OCI-M2 (cell line): ENCODE results near the gene VPS35L.

Source experiments
- DNase-seq: peaks from one replicate; lab custom pipeline; 2025; ENCODE audit not compliant: unreplicated experiment; lab: John Stamatoyannopoulos, UW

VPS35L gene

GRCh38 chr16:19555186-19555937 lies at the start of gene VPS35L:
VPS35L (plus strand) TSS chr16:19555703; CDS start chr16:19555730, 27 bp downstream.
- peak; percentile 69 for DNase-seq

DNA sequence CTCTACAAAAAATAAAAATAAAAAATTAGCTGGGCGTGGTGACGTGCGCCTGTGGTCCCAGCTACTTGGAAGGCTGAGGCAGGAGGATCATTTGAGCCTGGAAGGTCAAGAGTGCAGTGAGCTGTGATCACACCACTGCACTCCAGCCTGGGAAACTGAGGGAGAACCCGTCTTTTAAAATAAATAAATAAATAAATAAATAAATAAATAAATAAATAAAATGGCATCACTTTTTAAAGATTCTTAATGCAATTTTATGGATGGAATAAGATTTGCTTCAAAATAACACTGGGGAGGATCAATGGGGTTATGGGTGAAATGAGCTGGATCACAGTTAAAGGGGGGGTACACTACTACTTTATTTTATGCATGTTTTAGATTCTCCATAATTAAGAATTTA lies 48.5 kb upstream of the VPS35L start:
- DNase-seq, result no peak

DNA sequence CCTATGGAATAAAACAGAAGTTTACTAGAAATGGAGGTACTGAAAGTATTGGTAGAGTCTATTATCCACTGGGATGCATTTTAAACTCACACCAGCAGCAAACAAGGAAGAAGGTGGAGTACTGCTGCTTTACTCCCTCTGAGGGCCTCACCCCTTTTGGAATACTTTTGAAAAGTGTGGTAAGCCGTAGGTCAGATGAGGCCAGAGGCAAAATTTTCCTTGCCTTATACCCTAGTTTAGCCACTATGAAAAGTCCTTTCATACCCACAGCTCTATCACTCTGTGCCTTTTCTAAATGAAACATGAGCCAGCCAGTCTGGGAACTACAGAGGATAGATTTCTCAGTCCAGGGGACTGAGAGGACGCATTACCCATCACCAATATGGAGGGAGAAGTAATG lies 47.6 kb upstream of the VPS35L start:
- no peak for DNase-seq

DNA sequence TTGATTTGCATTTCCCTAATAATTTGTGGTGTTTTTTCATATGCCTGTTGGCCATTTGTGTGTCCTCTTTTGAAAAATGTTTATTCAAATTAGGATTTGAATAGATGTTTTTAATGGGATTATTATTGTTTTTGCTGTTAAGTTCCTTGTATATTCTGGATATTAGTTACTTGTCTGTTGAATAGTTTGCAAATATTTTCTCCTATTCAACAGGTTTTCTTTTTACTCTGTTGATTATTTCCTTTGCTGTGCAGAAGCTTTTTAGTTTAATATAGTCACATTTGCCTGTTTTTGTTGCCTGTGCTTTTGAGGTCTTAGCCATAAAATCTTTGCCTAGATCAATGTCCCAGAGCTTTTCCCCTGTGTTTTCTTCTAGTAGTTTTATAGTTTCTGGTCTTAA lies 43.2 kb upstream of the VPS35L start:
- no peak for DNase-seq

- DNase-seq, result no peak
These were observed 42.0 kb upstream of the VPS35L start for GRCh38 chr16:19513377-19514053.

- no peak for DNase-seq
These were observed 39.7 kb upstream of the VPS35L start for GRCh38 chr16:19515757-19516156.

DNA sequence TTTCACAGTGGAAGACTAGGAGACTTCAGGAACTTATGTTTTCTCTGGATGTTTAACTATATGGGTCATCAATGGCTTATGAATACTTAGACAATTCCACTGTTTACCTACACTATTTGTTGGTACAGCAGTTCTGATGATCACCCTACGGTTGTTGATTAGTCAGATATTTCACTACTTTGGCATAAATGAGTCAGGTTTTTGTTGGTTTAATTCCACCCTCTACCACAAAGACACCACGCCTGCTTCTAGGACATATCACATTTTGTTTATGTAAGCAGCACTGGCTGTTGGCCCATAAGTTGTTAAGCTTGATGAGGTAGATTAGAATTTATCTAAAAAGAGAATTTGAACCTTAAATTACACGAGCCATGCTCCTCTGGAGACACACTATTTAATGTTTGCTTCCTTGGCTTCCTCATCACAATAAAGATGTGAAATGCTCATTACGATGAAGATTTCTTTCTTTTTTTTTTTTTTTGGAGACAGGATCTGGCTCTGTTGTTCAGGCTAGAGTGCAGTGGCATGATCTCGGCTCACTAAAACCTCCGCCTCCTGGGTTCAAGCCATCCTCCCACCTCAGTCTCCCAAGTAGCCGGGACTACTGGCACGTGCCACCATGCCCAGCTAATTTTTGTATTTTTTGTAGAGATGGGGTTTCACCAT lies 37.9 kb upstream of the VPS35L start:
- DNase-seq, result no peak

DNA sequence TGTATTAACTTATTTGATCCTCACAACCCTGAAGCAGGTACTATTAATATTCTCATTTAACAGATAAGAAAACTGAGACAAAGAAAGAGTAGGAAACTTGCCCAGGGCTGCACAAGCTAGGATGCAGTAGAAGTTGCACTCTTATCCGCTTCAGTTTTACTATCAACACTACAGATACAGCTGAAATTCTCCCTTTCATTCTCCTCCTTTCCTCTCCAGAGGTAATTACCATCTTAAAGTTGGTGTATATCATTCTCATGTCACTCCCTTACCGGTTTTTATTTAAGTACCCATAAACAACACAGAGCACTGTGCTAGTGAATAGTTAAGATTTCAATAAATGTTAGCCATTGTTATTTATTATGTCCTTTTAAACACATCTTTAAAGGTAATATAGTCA lies 37.1 kb upstream of the VPS35L start:
- DNase-seq, result no peak

GRCh38 chr16:19520861-19521331 lies 34.6 kb upstream of the VPS35L start:
- no peak for DNase-seq

DNA sequence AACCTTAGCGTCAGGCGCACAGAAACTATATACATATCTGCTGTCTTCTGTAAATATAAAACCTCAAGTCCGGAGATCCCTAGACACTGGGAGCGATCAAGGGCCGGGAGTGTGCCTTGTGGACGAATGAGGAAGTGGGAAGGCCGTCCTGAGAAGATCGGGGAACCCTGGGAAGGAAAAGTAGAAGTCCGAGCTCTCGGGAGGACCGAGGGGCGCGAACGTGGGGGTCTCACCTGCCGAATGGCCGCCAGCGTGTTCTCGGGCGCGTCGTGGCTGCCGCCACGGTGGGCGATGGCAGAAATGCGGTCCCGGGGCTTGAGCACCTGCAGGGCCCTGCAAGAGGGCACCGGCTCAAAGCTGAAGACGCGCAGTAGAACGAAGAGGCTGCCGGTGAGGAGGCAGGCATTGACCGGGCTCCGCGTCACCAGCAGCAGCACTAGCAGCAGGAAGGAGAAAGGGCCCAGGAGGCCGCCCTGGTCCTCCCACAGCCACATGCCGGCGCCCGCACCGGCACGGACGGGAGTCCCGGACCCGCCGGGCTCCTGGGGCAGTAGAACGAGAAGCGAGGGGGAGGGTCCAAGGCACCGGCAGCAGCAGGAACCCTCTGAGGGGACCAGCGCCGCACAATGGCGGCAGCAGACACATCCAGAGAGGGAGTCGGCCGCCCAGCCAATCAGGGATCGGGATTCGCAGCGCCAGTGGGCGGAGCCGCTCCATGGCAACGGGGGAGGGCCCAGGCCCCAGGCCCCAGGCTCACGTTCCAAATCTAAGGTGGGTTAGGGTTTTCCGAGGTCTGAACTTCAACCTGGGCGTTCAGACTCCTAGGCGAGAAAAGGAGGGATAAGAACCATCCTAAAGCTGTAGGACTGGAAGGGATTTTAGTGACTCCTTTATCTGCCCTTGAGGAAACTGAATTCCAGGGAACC lies 33.8 kb upstream of the VPS35L start, which contains the start of gene GDE1:
GDE1 (minus strand) TSS at position 628 of the 926 bp plus-strand sequence; CDS start at position 494, 134 bp downstream.
- DNase-seq, result peak; percentile 54

DNA sequence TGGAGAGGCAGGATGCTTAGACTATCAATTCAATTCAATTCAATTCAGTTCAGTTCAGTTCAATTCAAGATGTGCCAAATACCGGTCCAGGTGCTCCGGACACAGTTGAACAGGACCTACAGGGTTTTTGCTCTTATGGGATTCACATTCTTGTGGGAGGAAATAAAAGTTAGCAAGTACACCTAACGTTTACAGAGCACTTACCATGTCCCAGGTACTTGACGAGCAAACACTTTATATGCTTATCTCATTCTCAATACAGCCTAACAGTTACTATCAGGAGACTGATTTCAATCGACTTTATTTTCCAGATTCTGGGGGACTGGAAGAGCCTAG lies 33.1 kb upstream of the VPS35L start:
- no peak for DNase-seq

GRCh38 chr16:19522760-19523159 lies 32.7 kb upstream of the VPS35L start:
- no peak for DNase-seq

- no peak for DNase-seq
These were observed 32.3 kb upstream of the VPS35L start for GRCh38 chr16:19523184-19523558.

GRCh38 chr16:19523559-19524355 lies 31.7 kb upstream of the VPS35L start, which contains the start of gene CCP110:
CCP110 (plus strand) TSS chr16:19523942; CDS start chr16:19527882, 3,940 bp downstream.
- DNase-seq, result no peak

GRCh38 chr16:19524356-19524615 lies 31.2 kb upstream of the VPS35L start:
- no peak for DNase-seq

DNA sequence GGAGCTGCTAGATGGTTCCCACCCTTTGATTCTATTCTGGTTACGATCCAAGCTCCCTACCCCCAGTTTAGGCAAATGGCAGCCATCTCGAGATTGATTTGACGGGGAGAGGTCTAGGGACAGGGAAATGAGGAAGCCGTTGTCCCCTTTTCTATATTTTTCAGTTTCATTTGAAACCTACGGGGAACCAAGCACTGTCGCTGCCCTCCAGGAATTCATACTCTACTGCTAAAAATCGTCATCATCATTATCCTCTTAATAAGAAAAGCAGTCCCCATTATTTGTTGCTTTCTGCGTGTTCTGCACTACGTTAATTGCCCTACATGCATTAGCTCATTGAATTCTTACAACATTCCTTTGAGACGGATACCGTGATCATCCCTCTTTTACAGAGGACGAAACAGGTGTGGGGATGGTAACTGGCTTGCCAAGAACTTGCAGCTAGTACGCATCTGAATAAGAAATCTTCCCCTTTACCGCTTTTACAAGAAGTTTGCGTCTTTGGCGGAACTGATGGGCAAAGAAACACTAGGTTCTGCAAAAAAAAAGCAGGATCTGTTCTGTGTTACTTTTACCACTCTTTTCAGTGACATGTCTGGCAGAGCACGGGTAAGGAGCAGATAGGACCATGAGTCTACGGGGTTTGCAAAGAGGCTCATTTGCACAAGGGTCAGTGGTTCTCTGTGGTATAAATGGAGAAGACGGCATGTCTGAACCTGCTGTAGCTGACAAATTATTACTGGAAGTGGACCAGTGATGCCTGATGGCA lies 30.7 kb upstream of the VPS35L start:
- DNase-seq, result no peak

GRCh38 chr16:19525385-19525723 lies 30.1 kb upstream of the VPS35L start:
- no peak for DNase-seq

- DNase-seq, result no peak
These were observed 28.3 kb upstream of the VPS35L start for GRCh38 chr16:19527161-19527560.

DNA sequence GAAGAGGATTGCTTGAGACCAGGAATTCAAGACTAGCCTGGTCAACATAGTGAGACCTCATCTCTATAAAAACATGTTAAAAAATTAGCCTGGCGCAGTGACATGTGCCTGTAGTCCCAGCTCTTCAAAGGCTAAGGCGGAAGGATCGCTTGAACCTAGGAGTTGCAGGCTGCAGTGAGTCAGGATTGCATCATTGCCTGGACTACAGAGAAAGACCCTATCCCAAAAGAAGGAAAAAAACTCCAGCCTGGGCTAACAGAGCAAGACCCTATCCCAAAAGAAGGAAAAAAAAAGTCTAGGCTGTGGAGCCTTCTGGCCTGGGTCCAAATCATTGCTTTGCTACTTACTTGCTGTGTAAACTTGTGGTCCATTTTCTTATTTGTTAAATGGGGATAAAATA lies 26.8 kb upstream of the VPS35L start:
- DNase-seq, result no peak

DNA sequence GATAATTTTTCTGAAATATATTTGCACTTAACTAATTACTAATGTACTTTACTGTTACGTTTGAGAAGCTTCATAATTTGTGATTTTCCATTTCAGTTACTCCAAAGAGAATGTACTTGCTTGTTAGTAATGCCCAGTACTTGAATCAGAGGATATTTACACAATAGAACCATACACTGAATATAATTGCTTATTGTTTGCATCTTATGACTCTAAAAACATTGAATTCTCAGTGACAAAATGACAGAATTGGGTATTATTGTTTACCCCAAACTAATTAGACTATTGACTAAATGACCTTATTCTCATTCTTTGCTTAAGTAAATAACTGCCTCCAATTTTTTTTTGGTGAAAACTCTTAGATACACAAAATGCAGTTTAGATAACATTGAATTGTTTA lies 22.9 kb upstream of the VPS35L start:
- DNase-seq, result no peak
